Mesodermal cell (in vitro differentiated cells): ENCODE data around the gene TYW1B.
"Not testable (repeated sequence)": the region's sequence is repeated elsewhere in the genome, so short reads cannot be mapped to it uniquely, and the experiment has no call there.

Experiments used
- H3K27ac ChIP-seq: 2 replicates; pipeline ENCODE4 v1.7.0; 2013; ENCODE audit warnings: mild to moderate bottlenecking, low read depth, low read length, moderate library complexity; ENCODE audit not compliant: severe bottlenecking
- H3K36me3 ChIP-seq: 2 replicates; pipeline ENCODE4 v1.7.1; 2013; ENCODE audit warnings: mild to moderate bottlenecking, low read length, moderate library complexity; ENCODE audit not compliant: control insufficient read depth, insufficient read depth
- H3K4me1 ChIP-seq: one replicate; pipeline ENCODE4 v1.7.1; 2013; ENCODE audit warnings: mild to moderate bottlenecking, low read length; ENCODE audit not compliant: insufficient read depth, control insufficient read depth, poor library complexity, severe bottlenecking
- H3K4me3 ChIP-seq: 2 replicates; pipeline ENCODE4 v1.7.0; 2013; ENCODE audit warnings: low read length, control low read depth, mild to moderate bottlenecking; ENCODE audit not compliant: insufficient read depth, poor library complexity, severe bottlenecking; ENCODE audit errors: extremely low read depth
- H3K9me3 ChIP-seq: 2 replicates; pipeline ENCODE4 v1.7.1; 2013; ENCODE audit warnings: mild to moderate bottlenecking, low read length, moderate library complexity; ENCODE audit not compliant: control insufficient read depth
- WGBS, 2 experiments: methylation state at CpG; one replicate each; pipeline ENCODE4 v1.1.5; 2013; ENCODE audit warnings: missing lambda C conversion rate in 2 of 2; ENCODE audit not compliant: insufficient coverage in 2 of 2; 5-methylcytosine and 5-hydroxymethylcytosine counted together

TYW1B gene

GRCh38 chr7:72808511-72808910 lies 19.5 kb downstream of the TYW1B start:
- WGBS, 2 experiments, result 100% methylated on average over 3 to 6 of the region's 13 CpGs
- H3K4me3 ChIP-seq, H3K4me1 ChIP-seq, H3K9me3 ChIP-seq, H3K27ac ChIP-seq: not testable (repeated sequence)
- H3K36me3 ChIP-seq, result peaks cover 16% of the 10 kb centered on the region

DNA sequence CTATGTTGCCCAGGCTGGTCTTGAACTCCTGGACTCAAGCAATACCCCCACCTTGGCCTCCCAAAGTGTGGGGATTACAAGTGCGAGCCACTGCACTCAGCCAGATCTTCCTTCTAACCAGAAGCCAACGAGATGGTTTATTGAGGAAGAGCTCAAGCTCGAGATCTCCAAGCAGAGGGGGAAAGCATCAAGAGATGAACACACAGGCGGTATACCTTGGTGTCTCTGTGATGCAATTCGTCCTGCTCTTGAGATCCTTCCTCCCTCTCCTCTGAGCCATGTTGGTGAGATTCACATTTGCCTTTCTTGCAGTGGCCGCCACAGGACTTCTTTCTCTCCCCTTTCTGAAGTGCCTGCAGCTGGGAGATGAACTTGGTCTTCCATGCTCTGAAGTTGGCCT lies 21.1 kb downstream of the TYW1B start:
- H3K4me3 ChIP-seq, H3K9me3 ChIP-seq: not testable (repeated sequence)
- 88 to 89% methylated on average over 3 to 4 of the region's 6 CpGs for WGBS, 2 experiments

GRCh38 chr7:72805526-72806494 lies 22.2 kb downstream of the TYW1B start:
- Histone ChIP-seq H3K9me3 (no peaks in the 10 kb centered on the region), H3K36me3 (peaks cover 14% of the 10 kb centered on the region), H3K4me1 (peaks cover 7% of the 10 kb centered on the region), H3K27ac (peak overlapping the region; percentile 73), H3K4me3 (no peak overlapping the region)
- 85 to 93% methylated on average over 6 to 10 of the region's 15 CpGs for whole genome bisulfite sequencing, 2 experiments

More for the DNA sequence above, 21.1 kb downstream of the TYW1B start:
- not testable (repeated sequence) for H3K27ac ChIP-seq, H3K4me1 ChIP-seq
- peaks cover 14% of the 10 kb centered on the region for H3K36me3 ChIP-seq

DNA sequence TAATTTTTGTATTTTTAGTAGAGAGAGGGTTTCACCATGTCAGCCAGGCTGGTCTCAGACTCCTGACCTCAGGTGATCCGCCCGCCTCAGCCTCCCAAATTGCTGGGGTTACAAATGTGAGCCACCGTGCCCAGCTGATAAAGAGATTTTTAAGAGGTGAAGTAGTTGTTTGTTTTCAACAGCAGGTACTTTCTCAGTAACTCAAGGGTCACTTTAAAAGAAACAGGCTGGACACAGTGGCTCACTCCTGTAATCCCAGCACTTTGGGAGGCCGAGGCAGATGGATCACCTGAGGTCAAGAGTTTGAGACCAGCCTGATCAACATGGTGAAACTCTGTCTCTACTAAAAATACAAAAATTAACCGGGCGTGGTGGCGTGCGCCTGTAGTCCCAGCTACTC lies 24.2 kb downstream of the TYW1B start:
- not testable (repeated sequence) for H3K27ac ChIP-seq, H3K4me3 ChIP-seq, H3K9me3 ChIP-seq, H3K4me1 ChIP-seq
- peaks cover 17% of the 10 kb centered on the region for H3K36me3 ChIP-seq
- 87 to 96% methylated on average over 4 of the region's 8 CpGs for WGBS, 2 experiments

- H3K4me3 ChIP-seq, H3K27ac ChIP-seq, H3K4me1 ChIP-seq, H3K9me3 ChIP-seq: not testable (repeated sequence)
- peaks cover 21% of the 10 kb centered on the region for H3K36me3 ChIP-seq
- WGBS, 2 experiments, result no CpG with 5 or more reads among the region's 1 CpG
These were observed 26.4 kb downstream of the TYW1B start for GRCh38 chr7:72801564-72801963.

DNA sequence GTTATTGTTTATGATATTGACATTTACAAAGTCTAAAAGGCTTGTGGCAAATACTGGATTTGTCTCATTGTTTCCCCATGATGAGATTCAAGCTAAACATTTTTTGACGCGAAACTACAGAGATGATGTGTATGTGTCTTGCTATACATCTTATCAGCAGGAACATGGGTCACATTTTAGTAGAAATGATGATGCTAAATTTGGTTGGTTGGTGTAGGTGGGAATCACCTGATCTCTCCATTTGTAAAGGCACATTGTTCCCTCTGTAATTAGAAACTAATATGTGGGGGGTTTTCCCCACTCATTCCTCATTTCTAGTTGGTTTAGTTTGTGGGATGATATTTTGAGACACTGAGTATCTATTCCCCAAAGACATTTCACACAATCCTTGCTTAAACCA lies 32.6 kb downstream of the TYW1B start:
- H3K9me3 ChIP-seq, H3K27ac ChIP-seq, H3K4me3 ChIP-seq, H3K4me1 ChIP-seq: not testable (repeated sequence)
- H3K36me3 ChIP-seq, result peaks cover 21% of the 10 kb centered on the region
- no CpG with 5 or more reads among the region's 2 CpGs for WGBS, 2 experiments

- Histone ChIP-seq H3K4me3 (no peak overlapping the region), H3K36me3 (peaks cover 17% of the 10 kb centered on the region), H3K27ac (no peak overlapping the region), H3K4me1 (no peaks in the 10 kb centered on the region), H3K9me3 (peaks cover 4% of the 10 kb centered on the region)
- WGBS, 2 experiments, result 98% methylated on average over 6 of the region's 6 CpGs
These were observed 34.2 kb downstream of the TYW1B start for GRCh38 chr7:72793791-72794190.

DNA sequence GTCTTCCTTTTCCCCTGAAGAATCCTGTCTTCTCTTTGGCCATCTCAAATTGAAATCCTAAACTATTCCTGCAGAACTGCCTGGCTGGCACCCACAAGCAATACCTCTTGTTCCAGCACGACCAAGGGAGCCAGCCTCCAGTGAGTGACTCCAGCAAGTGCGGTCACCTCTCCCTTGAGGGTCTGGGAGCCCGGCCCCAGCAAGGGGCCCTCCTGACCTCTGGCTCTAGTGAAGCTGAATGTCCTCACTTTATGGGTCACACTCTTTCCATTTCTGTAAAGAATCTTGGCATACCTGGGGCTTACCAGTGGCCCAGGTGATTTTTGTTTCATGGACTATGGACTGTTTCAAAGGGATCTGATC lies 37.3 kb downstream of the TYW1B start:
- not testable (repeated sequence) for H3K27ac ChIP-seq, H3K9me3 ChIP-seq, H3K4me1 ChIP-seq, H3K36me3 ChIP-seq, H3K4me3 ChIP-seq
- 88 to 100% methylated on average over 2 to 3 of the region's 3 CpGs for WGBS, 2 experiments

GRCh38 chr7:72790048-72790697 lies 37.8 kb downstream of the TYW1B start:
- H3K27ac ChIP-seq, H3K9me3 ChIP-seq, H3K4me1 ChIP-seq, H3K4me3 ChIP-seq, H3K36me3 ChIP-seq: not testable (repeated sequence)
- 86 to 90% methylated on average over 1 to 3 of the region's 6 CpGs for WGBS, 2 experiments

DNA sequence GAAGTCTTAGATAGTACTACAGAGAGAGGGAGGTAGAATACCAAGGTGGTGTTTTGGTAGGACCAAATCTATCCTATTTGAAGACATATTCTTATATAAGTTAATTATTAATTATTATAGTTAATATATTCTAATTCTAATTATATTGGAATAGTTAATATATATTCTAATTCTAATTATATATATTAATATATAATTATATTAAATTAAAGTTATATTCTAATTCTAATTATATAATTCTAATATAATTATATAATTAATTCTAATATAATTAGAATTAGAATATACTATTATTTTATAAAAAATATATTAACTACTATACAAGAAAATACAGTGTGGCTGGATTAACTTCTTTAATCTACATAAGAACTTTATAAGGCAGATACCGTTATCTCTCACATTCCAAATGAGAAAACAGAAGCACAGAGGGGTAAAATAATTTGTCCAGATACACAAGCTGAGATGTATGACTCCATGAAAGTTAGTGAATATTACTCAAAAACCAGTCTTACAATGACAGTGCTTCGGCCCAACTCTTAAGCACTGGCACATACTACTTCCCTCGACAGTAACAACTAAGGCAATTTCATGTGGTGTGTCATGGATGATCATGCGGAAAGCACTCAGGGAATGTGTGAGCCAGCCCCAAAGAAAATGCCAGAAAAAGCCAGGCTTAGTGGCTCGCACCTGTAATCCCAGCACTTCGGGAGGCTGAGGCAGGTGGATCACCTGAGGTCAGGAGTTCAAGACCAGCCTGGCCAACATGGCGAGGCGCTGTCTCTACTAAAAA lies 42.6 kb downstream of the TYW1B start:
- peaks cover 7% of the 10 kb centered on the region for H3K4me1 ChIP-seq
- no peak overlapping the region for H3K27ac ChIP-seq
- no peaks in the 10 kb centered on the region for H3K9me3 ChIP-seq
- 89 to 100% methylated on average over 3 to 4 of the region's 8 CpGs for WGBS, 2 experiments
- no peak overlapping the region for H3K4me3 ChIP-seq
- H3K36me3 ChIP-seq, result no peaks in the 10 kb centered on the region
